Hypothalamus (tissue), 51 donors: ENCODE data around the gene TEAD3.

Experiments
- DNase-seq, 51 donors: peaks; one replicate each; lab custom pipeline; 2025; lab: John Stamatoyannopoulos, UW

TEAD3 gene

GRCh38 chr6:35427851-35428321, 69.0 kb downstream of the TEAD3 start:
- no peak for DNase-seq

- DNase-seq = no peak
These were observed 69.4 kb downstream of the TEAD3 start for GRCh38 chr6:35427435-35427834.

GRCh38 chr6:35426074-35426473, 70.8 kb downstream of the TEAD3 start:
- peak in 1 of 51 donors; percentile 13 for DNase-seq

GRCh38 chr6:35425284-35425683, 71.6 kb downstream of the TEAD3 start:
- DNase-seq = no peak
